DND-41 (cell line): ENCODE data around the gene SETD1A.

Experiments used
- ATAC-seq: fragments of 200-7000 bp; cut with Tn5 transposase; 3 replicates; pipeline ENCODE4 v1.9.1; 2021; ENCODE audit warnings: low read depth; ENCODE audit not compliant: insufficient read depth
- DNase-seq: peaks from one replicate; pipeline ENCODE4 v3.0.0-alpha.2; 2020
- H2AFZ ChIP-seq: 2 replicates; pipeline ENCODE4 v1.6.0; 2012; ENCODE audit warnings: low read depth, low read length
- H3K27ac ChIP-seq: 2 replicates; pipeline ENCODE4 v1.5.1; 2012; ENCODE audit warnings: low read length, inconsistent platforms
- H3K27me3 ChIP-seq: fragments of 200-600 bp; sonication (generic); 2 replicates; pipeline ENCODE4 v1.6.0; 2012; ENCODE audit warnings: low read length, mild to moderate bottlenecking, inconsistent platforms; ENCODE audit not compliant: insufficient read depth, poor library complexity
- H3K36me3 ChIP-seq: 2 replicates; pipeline ENCODE4 v1.5.1; 2012; ENCODE audit warnings: low read length, inconsistent platforms; ENCODE audit not compliant: insufficient read depth
- H3K4me1 ChIP-seq: 2 replicates; pipeline ENCODE4 v1.5.1; 2012; ENCODE audit warnings: mild to moderate bottlenecking, low read length; ENCODE audit not compliant: insufficient read depth
- H3K4me2 ChIP-seq: 2 replicates; pipeline ENCODE4 v1.6.0; 2012; ENCODE audit warnings: mild to moderate bottlenecking, moderate library complexity, low read length, inconsistent platforms; ENCODE audit not compliant: insufficient read depth
- H3K4me3 ChIP-seq, 2 experiments: fragments of 200-600 bp in 1 of 2; shearing (Covaris generic) in 1 of 2; 2 replicates each; pipeline ENCODE4 v1.5.1; 2012 to 2016; ENCODE audit warnings: inconsistent platforms in 2 of 2, low read length in 2 of 2, mild to moderate bottlenecking in 2 of 2, low read depth in 1 of 2, moderate library complexity in 1 of 2
- H3K79me2 ChIP-seq: 2 replicates; pipeline ENCODE4 v1.6.0; 2012; ENCODE audit warnings: low read length, inconsistent platforms; ENCODE audit not compliant: insufficient read depth
- H3K9ac ChIP-seq: 2 replicates; pipeline ENCODE4 v1.6.0; 2012; ENCODE audit warnings: low read depth, mild to moderate bottlenecking, inconsistent platforms, low read length, moderate library complexity
- H3K9me3 ChIP-seq: 2 replicates; pipeline ENCODE4 v1.5.1; 2012; ENCODE audit warnings: low read length, moderate library complexity, mild to moderate bottlenecking, inconsistent platforms; ENCODE audit not compliant: insufficient read depth, severe bottlenecking
- H4K20me1 ChIP-seq: 2 replicates; pipeline ENCODE4 v1.6.0; 2012; ENCODE audit warnings: low read length; ENCODE audit not compliant: insufficient read depth
- CTCF ChIP-seq: IDR thresholded peaks from 2 replicates; pipeline ENCODE4 v1.5.1; 2012; ENCODE audit warnings: borderline replicate concordance, low read length, moderate library complexity, mild to moderate bottlenecking; ENCODE audit not compliant: poor library complexity, severe bottlenecking; ENCODE audit errors: extremely low read depth
- EZH2 ChIP-seq: IDR thresholded peaks from 3 replicates; pipeline ENCODE4 v1.6.1; 2012; ENCODE audit warnings: borderline replicate concordance, low read depth, mild to moderate bottlenecking, moderate library complexity, low read length, inconsistent platforms; ENCODE audit not compliant: severe bottlenecking

The SETD1A gene

GRCh38 chr16:30958175-30959079 is 873 bp downstream of the SETD1A start:
- H3K9ac ChIP-seq, result peak overlapping the region; percentile 96
- TF ChIP-seq EZH2 (no peak), CTCF (peak; percentile 14)
- peaks cover 49% of the 10 kb centered on the region for H3K36me3 ChIP-seq
- ATAC-seq (peak; percentile 15), DNase-seq (no peak)
- H3K27ac ChIP-seq, result peak overlapping the region; percentile 97
- peaks cover 36% of the 10 kb centered on the region for H3K4me1 ChIP-seq
- H3K27me3 ChIP-seq, result no peaks in the 10 kb centered on the region
- H3K4me2 ChIP-seq, result peak overlapping the region; percentile 99
- H3K79me2 ChIP-seq, result peaks cover 30% of the 10 kb centered on the region
- peaks cover 20% of the 10 kb centered on the region for H4K20me1 ChIP-seq
- no peaks in the 10 kb centered on the region for H3K9me3 ChIP-seq
- H3K4me3 ChIP-seq, result peak overlapping the region; percentile 57 to 72; a peak in 3 of 4 replicates
- H2AFZ ChIP-seq, result peak overlapping the region; percentile 97

- Histone ChIP-seq H3K36me3 (peaks cover 78% of the 10 kb centered on the region), H3K4me1 (peaks cover 32% of the 10 kb centered on the region), H3K4me2 (no peak overlapping the region), H3K27me3 (no peaks in the 10 kb centered on the region), H3K9me3 (no peaks in the 10 kb centered on the region), H4K20me1 (peaks cover 39% of the 10 kb centered on the region), H3K9ac (no peak overlapping the region), H3K4me3 (no peak overlapping the region), H2AFZ (no peak overlapping the region), H3K27ac (no peak overlapping the region), H3K79me2 (peaks cover 33% of the 10 kb centered on the region)
- TF ChIP-seq CTCF (no peak), EZH2 (no peak)
- DNase-seq (no peak), ATAC-seq (no peak)
Observed at GRCh38 chr16:30961384-30961783, 3.8 kb downstream of the SETD1A start.

- no peak for ATAC-seq
- no peak overlapping the region for H3K4me3 ChIP-seq
- no peak overlapping the region for H2AFZ ChIP-seq
- peaks cover 94% of the 10 kb centered on the region for H3K36me3 ChIP-seq
- TF ChIP-seq EZH2, result no peak
- TF ChIP-seq CTCF, result no peak
- no peak overlapping the region for H3K4me2 ChIP-seq
- no peaks in the 10 kb centered on the region for H3K9me3 ChIP-seq
- peaks cover 20% of the 10 kb centered on the region for H3K79me2 ChIP-seq
- H4K20me1 ChIP-seq, result peaks cover 40% of the 10 kb centered on the region
- no peak overlapping the region for H3K9ac ChIP-seq
- DNase-seq, result no peak
- H3K4me1 ChIP-seq, result peaks cover 18% of the 10 kb centered on the region
- H3K27ac ChIP-seq, result no peak overlapping the region
- no peaks in the 10 kb centered on the region for H3K27me3 ChIP-seq
Observed at GRCh38 chr16:30963925-30964511, 6.5 kb downstream of the SETD1A start.
